K562 (cell line): ENCODE results near the gene EIF3M. TPM values are rescaled to one million over a fixed set of nuclear protein-coding genes. Genes with fewer than 3 reads are reported as not detected.

Source experiments
- ATAC-seq: fragments of 200-7000 bp; cut with Tn5 transposase; 3 replicates; pipeline ENCODE4 v1.9.1; 2020; ENCODE audit warnings: moderate library complexity
- BruUV-seq: library from RNA; stranded (reverse); fragments of 400-500 nt; replicated peaks from 2 replicates; lab custom pipeline; 2021; lab: Mats Ljungman, UMichigan
- CTCF ChIA-PET: fragments of 300-600 bp; formaldehyde crosslinking; extraction: SDS; loops from one replicate; lab custom pipeline; 2021; ENCODE audit warnings: low intra/inter-chr PET ratio; lab: Yijun Ruan, JAX
- POLR2A ChIA-PET: fragments of 300-600, 350-650 bp; sonication (Branson Sonifier 250); formaldehyde crosslinking; extraction: SDS; loops from one replicate; lab custom pipeline; 2021; ENCODE audit warnings: antibody characterized with exemption, inconsistent platforms; lab: Yijun Ruan, JAX
- DNase-seq, 4 experiments: peaks; one replicate each; pipeline versions ENCODE4 v3.0.0 to v3.0.0-alpha.2; 2011 to 2018; ENCODE audit warnings: low spot score in 3 of 4, mixed read lengths in 3 of 4; ENCODE audit errors: extremely low read depth in 1 of 4
- FAIRE-seq: peaks from 2 replicates; lab custom pipeline; 2011; peaks lifted over from hg19 to GRCh38; lab: Jason Lieb, UNC
- H2AFZ ChIP-seq: 2 replicates; pipeline ENCODE4 v1.6.0; 2011; ENCODE audit warnings: low read depth, low read length, control low read depth, inconsistent platforms
- H3K27ac ChIP-seq: fragments of 200-600 bp; 3 replicates; pipeline ENCODE4 v1.8.0; 2011; ENCODE audit warnings: low read depth, mild to moderate bottlenecking, control low read depth, inconsistent platforms, low read length, moderate library complexity, mixed read lengths; ENCODE audit errors: extremely low read depth
- H3K27me3 ChIP-seq, 2 experiments: fragments of 300-600 bp in 1 of 2; 2 replicates in 1 of 2; 3 replicates in 1 of 2; pipeline versions ENCODE4 v1.6.0 to v1.8.0; 2011; ENCODE audit warnings: inconsistent platforms in 2 of 2, low read length in 2 of 2, mild to moderate bottlenecking in 1 of 2, mixed read lengths in 1 of 2, moderate library complexity in 1 of 2; ENCODE audit not compliant: control insufficient read depth in 2 of 2, insufficient read depth in 2 of 2
- H3K36me3 ChIP-seq: fragments of 300-600 bp; 3 replicates; pipeline ENCODE4 v1.8.0; 2011; ENCODE audit warnings: mild to moderate bottlenecking, low read length, inconsistent platforms; ENCODE audit not compliant: control insufficient read depth, insufficient read depth
- H3K4me1 ChIP-seq, 2 experiments: fragments of 200-600 bp in 1 of 2; replicated peaks in 1 of 2; 2 replicates in 1 of 2; 3 replicates in 1 of 2; pipeline versions ENCODE4 v1.5.1 to v1.8.0; 2011; ENCODE audit warnings: inconsistent platforms in 2 of 2, low read length in 2 of 2, mild to moderate bottlenecking in 1 of 2, mixed read lengths in 1 of 2, moderate library complexity in 1 of 2; ENCODE audit not compliant: control insufficient read depth in 2 of 2, insufficient read depth in 2 of 2
- H3K4me2 ChIP-seq: 2 replicates; pipeline ENCODE4 v1.6.1; 2011; ENCODE audit warnings: low read length, control low read depth, inconsistent platforms, mixed read lengths; ENCODE audit not compliant: insufficient read depth
- H3K4me3 ChIP-seq: fragments of 200-600 bp; sonication (generic), shearing (Covaris generic); 2 replicates; pipeline ENCODE4 v1.5.1; 2016; ENCODE audit warnings: control low read depth, inconsistent platforms
- H3K79me2 ChIP-seq: fragments of 200-600 bp; 3 replicates; pipeline ENCODE4 v1.8.0; 2011; ENCODE audit warnings: low read length, inconsistent platforms; ENCODE audit not compliant: control insufficient read depth, insufficient read depth
- H3K9ac ChIP-seq, 2 experiments: 2 replicates each; pipeline versions ENCODE4 v1.6.0 to v1.6.1; 2011; ENCODE audit warnings: low read depth in 2 of 2, low read length in 2 of 2, control low read depth in 1 of 2, inconsistent platforms in 1 of 2, mild to moderate bottlenecking in 1 of 2, mixed read lengths in 1 of 2; ENCODE audit not compliant: insufficient read depth in 1 of 2
- H3K9me1 ChIP-seq: one replicate; pipeline ENCODE4 v1.6.0; 2011; ENCODE audit warnings: inconsistent platforms, mild to moderate bottlenecking, low read length, moderate library complexity; ENCODE audit not compliant: control insufficient read depth, insufficient read depth
- H3K9me3 ChIP-seq: replicated peaks from 2 replicates; pipeline ENCODE4 v1.5.1; 2011; ENCODE audit warnings: low read depth, low read length, inconsistent platforms; ENCODE audit not compliant: control insufficient read depth, insufficient read depth
- H4K20me1 ChIP-seq: replicated peaks from 2 replicates; pipeline ENCODE4 v1.6.1; 2011; ENCODE audit warnings: low read length, inconsistent platforms, mixed read lengths; ENCODE audit not compliant: control insufficient read depth, insufficient read depth
- DNMT1 ChIP-seq: fragments of 450-650 bp; IDR thresholded peaks from 2 replicates; pipeline ENCODE4 v1.6.1; 2016; ENCODE audit warnings: antibody characterized with exemption, mild to moderate bottlenecking
- ELF2 ChIP-seq: fragments of 250-450 bp; sonication (Bioruptor Pico); IDR thresholded peaks from 2 replicates; pipeline ENCODE4 v1.5.0; 2021; ENCODE audit warnings: mild to moderate bottlenecking
- ELK1 ChIP-seq: sonication (generic); formaldehyde crosslinking; IDR thresholded peaks from 2 replicates; pipeline ENCODE4 v1.8.1; 2022; ENCODE audit warnings: missing genetic modification reagents
- IRF2 ChIP-seq: sonication (generic); formaldehyde crosslinking; IDR thresholded peaks from 2 replicates; pipeline ENCODE4 v1.8.1; 2022; ENCODE audit warnings: mild to moderate bottlenecking, missing genetic modification reagents
- MCM2 ChIP-seq: fragments of 450-650 bp; IDR thresholded peaks from 2 replicates; pipeline ENCODE4 v1.6.1; 2017; ENCODE audit warnings: low read depth, mild to moderate bottlenecking
- MEF2A ChIP-seq: IDR thresholded peaks from 2 replicates; pipeline ENCODE4 v1.6.1; 2011; ENCODE audit warnings: low read depth, mild to moderate bottlenecking, low read length, moderate library complexity; ENCODE audit not compliant: control insufficient read depth
- PHTF2 ChIP-seq: fragments of 250-450 bp; sonication (Bioruptor Pico); IDR thresholded peaks from 2 replicates; pipeline ENCODE4 v1.5.0; 2021; ENCODE audit warnings: mild to moderate bottlenecking
- REST ChIP-seq, 2 experiments: fragments of 450-650 bp; formaldehyde crosslinking in 1 of 2; IDR thresholded peaks; 2 replicates each; pipeline versions ENCODE4 v1.4.0 to v1.6.1; 2014 to 2020; ENCODE audit warnings: mild to moderate bottlenecking in 2 of 2, borderline replicate concordance in 1 of 2, low read depth in 1 of 2
- SNIP1 ChIP-seq: fragments of 450-650 bp; IDR thresholded peaks from 2 replicates; pipeline ENCODE4 v1.7.1; 2017; ENCODE audit warnings: low read depth, mild to moderate bottlenecking
- SREBF2 ChIP-seq: sonication (generic); formaldehyde crosslinking; IDR thresholded peaks from 2 replicates; pipeline ENCODE4 v1.4.0; 2020; ENCODE audit warnings: mild to moderate bottlenecking, missing genetic modification reagents
- XRCC3 ChIP-seq: fragments of 450-650 bp; IDR thresholded peaks from 2 replicates; pipeline ENCODE4 v1.6.1; 2017; ENCODE audit warnings: mild to moderate bottlenecking, moderate library complexity
- ZNF586 ChIP-seq: fragments of 450-650 bp; formaldehyde crosslinking; conservative IDR thresholded peaks from 2 replicates; pipeline ENCODE4 v1.4.0; 2020; ENCODE audit warnings: mild to moderate bottlenecking, moderate library complexity
- WGBS: fragments of 100-300 bp; shearing (Covaris generic); methylation state at CpG from one replicate; pipeline ENCODE4 v1.1.6; 2016; ENCODE audit warnings: low coverage, mixed read lengths; ENCODE audit not compliant: insufficient coverage; ENCODE audit errors: missing lambda C conversion rate; 5-methylcytosine and 5-hydroxymethylcytosine counted together
- in situ Hi-C: fragments of 300-500 bp; cut with MboI; formaldehyde crosslinking; loops from 4 replicates; pipeline ENCODE4 v1.15.0; 2018; ENCODE audit warnings: inconsistent platforms, mixed read lengths
- intact Hi-C: fragments of 100-400 bp; cut with micrococcal nuclease; formaldehyde crosslinking; loops from 2 replicates; pipeline ENCODE4 v1.14.2; 2022
- polyA plus RNA-seq, 8 experiments: library from polyadenylated mRNA; depleted of rRNA in 4 of 8; stranded (reverse) in 5 of 8; unstranded in 3 of 8; fragments of >200 nt; fragmentation: Nextera tagmentation in 2 of 8; fragmentation: Illumina TruSeq in 1 of 8; extraction: Ambion mirVana in 2 of 8; extraction: Trizol in 1 of 8; gene quantifications; 2 replicates each; pipeline versions ENCODE4 v1.2.1 to v1.2.3, GENCODE V29; 2011 to 2014; ENCODE audit warnings: inconsistent platforms in 1 of 8, missing spikeins in 1 of 8
- total RNA-seq, 7 experiments: library from RNA; depleted of rRNA in 6 of 7; stranded (reverse); fragments of >200 nt in 6 of 7; fragmentation: Illumina TruSeq in 2 of 7; extraction: Trizol in 2 of 7; gene quantifications; 2 replicates each; pipeline versions ENCODE4 v1.2.1 to v1.2.3, GENCODE V29; 2011 to 2021; ENCODE audit warnings: low replicate concordance in 1 of 7
- TF ChIP-seq, protein P1 (sequence below): fragments of 450-650 bp; IDR thresholded peaks from 2 replicates; pipeline ENCODE4 v1.6.1; 2016; ENCODE audit warnings: missing biosample characterization, missing genetic modification characterization

EIF3M gene
- total and polyA plus RNA-seq, 9 of the 15 experiments (the other 6 are each of a cell fraction or from before 2014, with no cell fraction given), result 602 to 2,015 (median 1,058) TPM

- FAIRE-seq, result no peak
- no TSS peak for BruUV-seq
- no peaks in the 10 kb centered on the region for H3K27me3 ChIP-seq
- no peaks in the 10 kb centered on the region for H4K20me1 ChIP-seq
- no peaks in the 10 kb centered on the region for H3K79me2 ChIP-seq
- no peak overlapping the region for H2AFZ ChIP-seq
- in situ Hi-C loops, result no loop called here
- no peaks in the 10 kb centered on the region for H3K4me1 ChIP-seq
- intact Hi-C loops, result no loop called here
- WGBS, result 13% methylated on average over 4 of the region's 4 CpGs
- no peak overlapping the region for H3K9ac ChIP-seq
- no peak for DNase-seq
- no peak overlapping the region for H3K4me3 ChIP-seq
- H3K9me1 ChIP-seq, result no peaks in the 10 kb centered on the region
- no peaks in the 10 kb centered on the region for H3K9me3 ChIP-seq
- H3K36me3 ChIP-seq, result no peaks in the 10 kb centered on the region
- H3K27ac ChIP-seq, result no peak overlapping the region
- CTCF ChIA-PET, result no interaction called here
- no peak for ATAC-seq
- no peak overlapping the region for H3K4me2 ChIP-seq
- POLR2A ChIA-PET, result no interaction called here
- TF ChIP-seq ELK1 (CRISPR knock-in tag), result no peak
- no peak for TF ChIP-seq SREBF2 (CRISPR knock-in tag)
- no peak for TF ChIP-seq XRCC3
- no peak for TF ChIP-seq MCM2
- TF ChIP-seq DNMT1, result no peak
- no peak for TF ChIP-seq PHTF2 (CRISPR knock-in tag)
- no peak for TF ChIP-seq IRF2 (CRISPR knock-in tag)
- TF ChIP-seq REST (IDR thresholded peaks at IDR 0.05; ENCODE audit: borderline replicate concordance), result no peak
- no peak for TF ChIP-seq REST (CRISPR knock-in tag; IDR thresholded peaks at IDR 0.05; ENCODE audit: low read depth)
- TF ChIP-seq SNIP1, result no peak
- TF ChIP-seq, protein P1, sequence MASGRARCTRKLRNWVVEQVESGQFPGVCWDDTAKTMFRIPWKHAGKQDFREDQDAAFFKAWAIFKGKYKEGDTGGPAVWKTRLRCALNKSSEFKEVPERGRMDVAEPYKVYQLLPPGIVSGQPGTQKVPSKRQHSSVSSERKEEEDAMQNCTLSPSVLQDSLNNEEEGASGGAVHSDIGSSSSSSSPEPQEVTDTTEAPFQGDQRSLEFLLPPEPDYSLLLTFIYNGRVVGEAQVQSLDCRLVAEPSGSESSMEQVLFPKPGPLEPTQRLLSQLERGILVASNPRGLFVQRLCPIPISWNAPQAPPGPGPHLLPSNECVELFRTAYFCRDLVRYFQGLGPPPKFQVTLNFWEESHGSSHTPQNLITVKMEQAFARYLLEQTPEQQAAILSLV (tag), result no peak
- TF ChIP-seq ZNF586 (CRISPR knock-in tag), result no peak
- TF ChIP-seq MEF2A, result no peak
- TF ChIP-seq ELF2, result no peak
These were observed 33.3 kb downstream of the EIF3M start for GRCh38 chr11:32616903-32617302.
